Measurements from ENCODE around the gene C1orf105. TPM values are rescaled to one million over a fixed set of nuclear protein-coding genes. Genes with fewer than 3 reads are reported as not detected.

The C1orf105 gene
- total RNA-seq, 1 donor from 2014 or later = not detected

GRCh38 chr1:172380441-172381244, 39.8 kb upstream of the C1orf105 start:
- TF ChIP-seq CTCF (conservative IDR thresholded peaks at IDR 0.05; ENCODE audit: low read depth, low read length) = no peak
- no peak for DNase-seq (ENCODE audit: low read depth)
- no peak overlapping the region for H3K4me3 ChIP-seq (ENCODE audit: low read depth, low read length)

- TF ChIP-seq CTCF (conservative IDR thresholded peaks at IDR 0.05; ENCODE audit: low read depth, low read length) = no peak
- DNase-seq (ENCODE audit: low read depth) = no peak
- H3K4me3 ChIP-seq (ENCODE audit: low read depth, low read length) = no peak overlapping the region
Observed at GRCh38 chr1:172381946-172382345, 38.5 kb upstream of the C1orf105 start.

- TF ChIP-seq CTCF (conservative IDR thresholded peaks at IDR 0.05; ENCODE audit: low read depth, low read length) = no peak
- H3K4me3 ChIP-seq (ENCODE audit: low read depth, low read length) = no peak overlapping the region
- DNase-seq (ENCODE audit: low read depth) = no peak
Observed at GRCh38 chr1:172382406-172382805, 38.1 kb upstream of the C1orf105 start.

- no peak for DNase-seq (ENCODE audit: low read depth)
- H3K4me3 ChIP-seq (ENCODE audit: low read depth, low read length) = no peak overlapping the region
- no peak for TF ChIP-seq CTCF (conservative IDR thresholded peaks at IDR 0.05; ENCODE audit: low read depth, low read length)
Observed at GRCh38 chr1:172382990-172383389, 37.5 kb upstream of the C1orf105 start.

GRCh38 chr1:172383536-172383935, 36.9 kb upstream of the C1orf105 start:
- DNase-seq (ENCODE audit: low read depth) = no peak
- no peak for TF ChIP-seq CTCF (conservative IDR thresholded peaks at IDR 0.05; ENCODE audit: low read depth, low read length)

GRCh38 chr1:172384656-172385055, 35.8 kb upstream of the C1orf105 start:
- no peak for TF ChIP-seq CTCF (conservative IDR thresholded peaks at IDR 0.05; ENCODE audit: low read depth, low read length)
- H3K4me3 ChIP-seq (ENCODE audit: low read depth, low read length) = no peak overlapping the region
- no peak for DNase-seq (ENCODE audit: low read depth)

More at GRCh38 chr1:172383536-172383935, 36.9 kb upstream of the C1orf105 start:
- H3K4me3 ChIP-seq (ENCODE audit: low read depth, low read length) = no peak overlapping the region

GRCh38 chr1:172386046-172386445, 34.4 kb upstream of the C1orf105 start:
- TF ChIP-seq CTCF (conservative IDR thresholded peaks at IDR 0.05; ENCODE audit: low read depth, low read length) = no peak
- no peak for DNase-seq (ENCODE audit: low read depth)
- H3K4me3 ChIP-seq (ENCODE audit: low read depth, low read length) = no peak overlapping the region
